NT2/D1 (cell line): ENCODE data around the gene SLC22A16.

ENCODE experiments used
- DNase-seq: peaks from one replicate; pipeline ENCODE4 v3.0.0-alpha.2; 2011; ENCODE audit warnings: low read depth, low spot score
- H3K27me3 ChIP-seq: 2 replicates; pipeline ENCODE4 v1.6.0; 2011; ENCODE audit warnings: mild to moderate bottlenecking; ENCODE audit not compliant: insufficient read length, insufficient read depth
- H3K36me3 ChIP-seq: 2 replicates; pipeline ENCODE4 v1.6.1; 2011; ENCODE audit warnings: mild to moderate bottlenecking, low read length, mixed read lengths; ENCODE audit not compliant: insufficient read depth, insufficient read length
- H3K4me1 ChIP-seq: 2 replicates; pipeline ENCODE4 v1.5.1; 2011; ENCODE audit not compliant: insufficient read depth, insufficient read length
- H3K4me3 ChIP-seq: 2 replicates; pipeline ENCODE4 v1.5.1; 2011; ENCODE audit warnings: low read depth; ENCODE audit not compliant: insufficient read length
- H3K9ac ChIP-seq: 2 replicates; pipeline ENCODE4 v1.6.0; 2011; ENCODE audit warnings: low read depth; ENCODE audit not compliant: insufficient read length
- H3K9me3 ChIP-seq: 2 replicates; pipeline ENCODE4 v1.5.1; 2011; ENCODE audit warnings: mild to moderate bottlenecking, low read length; ENCODE audit not compliant: insufficient read depth
- SUZ12 ChIP-seq: IDR thresholded peaks from 2 replicates; pipeline ENCODE4 v1.6.1; 2011; ENCODE audit not compliant: insufficient read length, insufficient read depth; ENCODE audit errors: extremely low read depth
- YY1 ChIP-seq: IDR thresholded peaks from 2 replicates; pipeline ENCODE4 v1.6.1; 2011; ENCODE audit not compliant: insufficient read length, insufficient read depth
- ZNF274 ChIP-seq: IDR thresholded peaks from 2 replicates; pipeline ENCODE4 v1.6.1; 2011; ENCODE audit warnings: mild to moderate bottlenecking, low read depth, low read length

The SLC22A16 gene

GRCh38 chr6:110475066-110475653 lies 1.3 kb downstream of the SLC22A16 start:
- Histone ChIP-seq H3K4me1 (no peaks in the 10 kb centered on the region), H3K27me3 (no peaks in the 10 kb centered on the region), H3K9ac (no peak overlapping the region), H3K36me3 (no peaks in the 10 kb centered on the region), H3K9me3 (no peaks in the 10 kb centered on the region), H3K4me3 (no peak overlapping the region)
- no peak for TF ChIP-seq SUZ12
- no peak for TF ChIP-seq ZNF274
- no peak for DNase-seq

- no peaks in the 10 kb centered on the region for H3K9me3 ChIP-seq
- DNase-seq, result no peak
- H3K4me1 ChIP-seq, result no peaks in the 10 kb centered on the region
- H3K27me3 ChIP-seq, result no peaks in the 10 kb centered on the region
- no peaks in the 10 kb centered on the region for H3K36me3 ChIP-seq
- no peak overlapping the region for H3K9ac ChIP-seq
- no peak overlapping the region for H3K4me3 ChIP-seq
- no peak for TF ChIP-seq SUZ12
- no peak for TF ChIP-seq YY1
- TF ChIP-seq ZNF274, result no peak
These were observed 1.9 kb downstream of the SLC22A16 start for GRCh38 chr6:110474500-110474899.

GRCh38 chr6:110472739-110473138 lies 3.7 kb downstream of the SLC22A16 start:
- no peaks in the 10 kb centered on the region for H3K4me1 ChIP-seq
- H3K27me3 ChIP-seq, result no peaks in the 10 kb centered on the region
- H3K4me3 ChIP-seq, result no peak overlapping the region
- H3K9ac ChIP-seq, result no peak overlapping the region
- DNase-seq, result no peak
- no peaks in the 10 kb centered on the region for H3K36me3 ChIP-seq
- TF ChIP-seq SUZ12, result no peak
- no peak for TF ChIP-seq ZNF274
- TF ChIP-seq YY1, result no peak
- no peaks in the 10 kb centered on the region for H3K9me3 ChIP-seq

GRCh38 chr6:110471726-110472365 lies 4.6 kb downstream of the SLC22A16 start:
- no peaks in the 10 kb centered on the region for H3K9me3 ChIP-seq
- DNase-seq, result no peak
- no peak for TF ChIP-seq YY1
- TF ChIP-seq ZNF274, result no peak
- TF ChIP-seq SUZ12, result no peak
- H3K4me1 ChIP-seq, result no peaks in the 10 kb centered on the region
- no peak overlapping the region for H3K4me3 ChIP-seq
- H3K9ac ChIP-seq, result no peak overlapping the region
- H3K27me3 ChIP-seq, result no peaks in the 10 kb centered on the region
- H3K36me3 ChIP-seq, result no peaks in the 10 kb centered on the region

- H3K9me3 ChIP-seq, result no peaks in the 10 kb centered on the region
- no peak for DNase-seq
These were observed 7.7 kb downstream of the SLC22A16 start for GRCh38 chr6:110468731-110469130.

DNA sequence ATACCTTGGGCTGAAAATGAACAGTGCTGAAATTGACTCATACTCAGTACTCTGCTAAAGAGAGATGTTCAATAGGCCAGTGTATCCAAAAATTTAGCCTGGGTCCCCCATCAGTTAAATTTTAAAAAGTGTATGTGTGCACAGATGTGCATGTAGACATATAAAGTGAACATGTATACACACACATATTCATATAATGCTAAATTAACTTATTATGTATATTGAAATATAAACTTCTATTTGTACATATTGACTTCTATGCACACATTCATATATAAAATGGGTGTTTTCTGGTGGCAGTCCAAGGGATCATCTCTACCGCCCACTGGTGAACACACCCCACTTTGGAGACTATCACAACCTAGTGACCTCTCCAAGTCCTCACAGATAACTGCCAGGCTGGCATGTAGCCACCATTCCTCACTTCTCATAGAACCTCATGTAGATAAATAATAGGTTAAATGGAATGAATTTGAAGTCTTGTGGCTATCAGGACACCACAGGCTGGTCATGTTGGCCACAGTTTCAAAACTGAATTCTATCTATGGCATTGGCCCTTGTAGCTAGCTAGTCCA lies 8.8 kb downstream of the SLC22A16 start:
- Histone ChIP-seq H3K4me3 (no peak overlapping the region), H3K9ac (no peak overlapping the region), H3K9me3 (0 out of 2 replicates have a peak, but pooled peaks cover 8% of the 10 kb centered on the region), H3K4me1 (no peaks in the 10 kb centered on the region), H3K27me3 (no peaks in the 10 kb centered on the region), H3K36me3 (no peaks in the 10 kb centered on the region)
- no peak for TF ChIP-seq SUZ12
- no peak for TF ChIP-seq ZNF274
- TF ChIP-seq YY1, result no peak
- DNase-seq, result no peak

More at GRCh38 chr6:110468731-110469130, 7.7 kb downstream of the SLC22A16 start:
- TF ChIP-seq SUZ12 (no peak), YY1 (no peak), ZNF274 (no peak)
- H3K9ac ChIP-seq, result no peak overlapping the region
- H3K4me1 ChIP-seq, result no peaks in the 10 kb centered on the region
- H3K36me3 ChIP-seq, result no peaks in the 10 kb centered on the region
- H3K4me3 ChIP-seq, result no peak overlapping the region
- no peaks in the 10 kb centered on the region for H3K27me3 ChIP-seq

DNA sequence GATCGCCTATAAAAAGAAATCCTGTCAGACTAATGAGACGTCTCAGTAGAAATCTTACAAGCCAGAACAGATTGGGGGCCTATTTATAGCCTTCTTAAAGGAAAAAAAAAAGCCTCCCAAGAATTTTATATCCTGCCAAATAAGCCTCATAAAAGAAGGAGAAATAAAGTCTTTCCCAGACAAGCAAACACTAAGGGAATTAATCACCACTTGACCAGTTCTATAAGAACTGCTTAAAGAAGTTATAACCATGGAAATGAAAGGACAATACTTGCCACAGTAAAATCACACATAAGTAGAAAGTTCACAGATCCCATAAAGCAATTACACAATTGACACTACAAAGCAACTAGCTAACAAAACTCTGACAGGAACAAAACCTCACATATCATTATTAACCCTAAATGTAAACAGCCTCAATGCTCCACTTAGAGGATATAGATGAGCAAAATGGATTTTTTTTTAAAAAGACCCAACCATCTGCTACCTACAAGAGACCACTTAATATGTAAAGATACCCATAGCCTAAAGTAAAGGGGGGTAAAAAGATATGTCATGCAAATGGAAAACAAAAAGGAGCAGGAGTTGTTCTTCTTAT lies 13.4 kb downstream of the SLC22A16 start:
- Histone ChIP-seq H3K9ac (no peak overlapping the region), H3K36me3 (no peaks in the 10 kb centered on the region), H3K4me3 (no peak overlapping the region), H3K4me1 (no peaks in the 10 kb centered on the region), H3K9me3 (peaks cover 14% of the 10 kb centered on the region; the same call in 1 of the 2 replicates), H3K27me3 (no peaks in the 10 kb centered on the region)
- TF ChIP-seq YY1, result no peak
- no peak for TF ChIP-seq ZNF274
- no peak for TF ChIP-seq SUZ12
- DNase-seq, result no peak
